NCI-H2029 treated with DMSO at 0.1 percent for 48 hours (cell line): ENCODE measurements around the gene TMEM107.
"Not testable (repeated sequence)": the region's sequence is repeated elsewhere in the genome, so short reads cannot be mapped to it uniquely, and the experiment has no call there.

Source experiments
- DNase-seq: peaks from one replicate; lab custom pipeline; 2025; lab: John Stamatoyannopoulos, UW

Gene TMEM107

DNA sequence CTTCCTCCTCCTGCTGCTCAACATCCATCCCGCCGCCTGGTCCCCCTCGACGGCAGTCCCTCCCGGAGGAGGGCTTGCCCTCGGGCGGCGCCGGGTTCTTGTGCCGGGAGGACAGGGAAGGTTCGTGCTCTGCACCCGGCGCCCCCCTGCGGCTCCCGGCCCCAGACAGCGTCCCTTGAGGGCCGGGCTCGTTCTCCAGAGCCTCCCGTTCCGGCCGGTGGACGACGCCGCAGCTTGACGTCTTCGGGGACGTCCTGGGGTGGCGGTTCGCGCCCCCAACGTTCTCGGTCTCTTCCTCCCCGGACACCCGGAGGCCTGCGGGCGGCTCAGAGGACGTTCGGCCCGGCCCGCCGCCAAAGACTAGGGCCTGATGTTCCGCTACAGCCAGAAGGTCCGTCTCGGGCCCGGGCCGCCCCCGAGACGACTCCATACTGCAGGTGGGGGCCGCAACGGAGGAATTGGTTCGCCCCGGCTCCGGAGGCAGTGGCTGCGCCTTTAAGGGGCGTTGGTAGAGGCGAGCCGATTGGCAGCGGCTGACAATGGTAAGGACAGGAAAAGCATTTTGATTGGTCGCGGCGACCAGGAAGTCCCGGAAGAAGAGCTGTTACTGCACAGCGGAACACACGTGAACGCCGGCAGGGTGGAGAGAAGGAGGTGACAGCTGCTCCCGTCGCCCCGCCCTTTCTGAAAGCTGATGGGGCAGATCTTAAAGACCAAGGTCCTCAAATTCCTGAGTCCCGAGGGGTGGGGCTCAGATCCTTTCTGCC, 13.7 kb upstream of the TMEM107 start, which contains the start of gene BORCS6:
TSS of gene BORCS6 (minus strand) at position 470 of the 767 bp plus-strand sequence. CDS start at position 430, 40 bp downstream.
- DNase-seq, result peak; percentile 57

GRCh38 chr17:8189041-8189710, 13.0 kb upstream of the TMEM107 start:
- no peak for DNase-seq

- no peak for DNase-seq
Measured at GRCh38 chr17:8188263-8188839, 12.2 kb upstream of the TMEM107 start.

GRCh38 chr17:8187517-8188262, 11.5 kb upstream of the TMEM107 start:
- peak; percentile 80 for DNase-seq

GRCh38 chr17:8186787-8187516, 10.8 kb upstream of the TMEM107 start:
- DNase-seq, result peak; percentile 55

DNA sequence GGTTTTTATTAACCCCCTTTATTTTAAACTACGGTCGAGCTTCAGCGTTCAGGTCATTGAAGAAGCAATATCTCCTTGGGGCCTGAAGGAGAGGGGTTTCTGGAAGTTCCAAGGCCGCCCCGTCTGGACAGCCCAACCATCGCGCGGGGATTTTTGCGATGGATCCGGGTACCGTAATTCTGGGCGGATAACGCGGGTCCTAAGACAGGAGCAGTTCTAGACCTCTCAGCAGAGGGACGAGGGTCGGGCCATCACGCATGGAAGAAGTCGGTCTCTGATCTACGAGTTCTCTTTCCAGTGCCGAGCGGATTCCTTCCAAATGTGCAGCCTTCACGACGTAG, 10.2 kb upstream of the TMEM107 start:
- DNase-seq, result no peak

DNA sequence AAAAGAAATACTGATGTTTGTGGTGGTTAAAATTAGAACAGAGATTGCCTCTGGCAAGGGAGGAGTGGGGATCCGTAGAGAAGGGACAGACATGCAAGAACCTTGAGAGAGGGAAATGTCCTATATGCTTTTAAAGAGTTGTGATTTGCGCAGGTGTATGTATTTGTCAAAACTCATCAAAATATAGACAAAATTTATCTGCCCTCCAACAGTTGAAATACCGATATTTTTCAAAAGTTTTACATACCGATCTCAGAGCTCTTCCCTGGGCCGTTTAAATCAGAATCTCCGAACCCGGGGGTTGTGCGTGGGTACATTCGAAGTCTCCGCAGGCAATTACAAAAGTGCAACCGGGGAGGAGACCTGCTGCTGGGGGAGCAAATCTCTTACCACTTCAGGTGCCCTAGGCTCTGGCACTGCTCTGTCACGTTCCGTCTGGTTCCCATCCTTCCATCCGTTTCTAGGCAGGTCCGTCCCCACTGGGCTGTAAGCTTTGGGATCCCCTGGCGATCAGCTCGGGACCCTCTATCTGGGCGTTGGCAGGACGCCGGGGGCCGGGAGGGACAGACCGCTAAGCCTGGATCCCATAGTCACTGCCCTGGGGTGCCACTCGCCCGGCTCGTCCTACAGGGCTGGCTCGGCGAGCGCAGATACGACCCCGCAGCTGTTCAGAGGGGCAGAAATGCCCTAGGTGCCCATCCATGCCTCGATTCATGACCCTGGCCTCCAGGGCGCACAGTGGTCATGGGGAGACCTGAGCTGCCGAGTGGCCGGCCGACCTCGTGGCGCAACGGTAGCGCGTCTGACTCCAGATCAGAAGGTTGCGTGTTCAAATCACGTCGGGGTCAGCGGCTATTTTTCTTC, 9.6 kb upstream of the TMEM107 start:
- DNase-seq, result no peak

GRCh38 chr17:8176998-8177731, 985 bp upstream of the TMEM107 start:
- DNase-seq, result no peak

DNA sequence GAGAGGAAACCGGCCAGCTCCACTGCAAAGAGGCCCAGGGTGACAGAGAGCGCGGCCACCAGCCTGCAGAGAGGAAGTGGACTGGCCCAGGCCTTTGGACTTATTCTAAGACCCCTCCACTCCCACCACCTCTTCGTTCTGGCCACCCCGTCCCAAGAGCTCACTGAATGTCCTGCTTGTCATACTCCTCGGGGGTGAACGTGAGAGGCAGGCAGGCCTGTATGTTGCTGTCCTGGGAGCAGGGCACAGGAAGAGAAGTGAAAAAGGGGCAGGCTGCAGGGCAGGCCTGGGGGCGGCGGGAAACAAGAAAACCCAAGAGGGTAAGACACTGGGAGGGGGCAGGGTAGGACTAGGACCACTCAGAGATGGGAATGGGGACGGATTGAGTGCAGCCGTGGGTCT, 384 bp downstream of the TMEM107 start:
- DNase-seq, result no peak

GRCh38 chr17:8173871-8174322, 2.3 kb downstream of the TMEM107 start:
- no peak for DNase-seq

GRCh38 chr17:8173056-8173870, 2.9 kb downstream of the TMEM107 start:
- DNase-seq, result peak; percentile 74

- not testable (repeated sequence) for DNase-seq
Measured at GRCh38 chr17:8170186-8170585, 6.0 kb downstream of the TMEM107 start.

DNA sequence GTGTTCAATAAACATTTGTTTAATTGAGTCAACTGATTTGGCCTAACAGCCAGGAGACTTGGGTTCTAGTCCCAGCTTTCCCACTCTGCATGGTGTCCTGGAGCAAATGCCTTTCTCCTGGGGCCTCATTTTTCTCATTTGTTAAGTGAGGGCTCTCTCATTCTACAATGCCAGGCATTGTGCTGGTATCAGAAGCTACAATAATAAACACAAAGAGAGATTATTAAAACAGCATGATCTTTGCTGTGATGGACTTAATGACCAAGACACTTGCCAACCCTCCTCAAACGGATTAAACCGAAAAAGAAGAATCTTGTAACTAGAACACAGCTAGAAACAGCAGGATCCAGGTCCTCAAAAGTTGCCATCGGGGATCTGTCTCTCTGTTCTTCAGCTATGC, 8.7 kb downstream of the TMEM107 start:
- DNase-seq, result no peak

- no peak for DNase-seq
Measured at GRCh38 chr17:8166731-8167130, 9.4 kb downstream of the TMEM107 start.

- DNase-seq, result no peak
Measured at GRCh38 chr17:8164815-8165131, 11.4 kb downstream of the TMEM107 start.

DNA sequence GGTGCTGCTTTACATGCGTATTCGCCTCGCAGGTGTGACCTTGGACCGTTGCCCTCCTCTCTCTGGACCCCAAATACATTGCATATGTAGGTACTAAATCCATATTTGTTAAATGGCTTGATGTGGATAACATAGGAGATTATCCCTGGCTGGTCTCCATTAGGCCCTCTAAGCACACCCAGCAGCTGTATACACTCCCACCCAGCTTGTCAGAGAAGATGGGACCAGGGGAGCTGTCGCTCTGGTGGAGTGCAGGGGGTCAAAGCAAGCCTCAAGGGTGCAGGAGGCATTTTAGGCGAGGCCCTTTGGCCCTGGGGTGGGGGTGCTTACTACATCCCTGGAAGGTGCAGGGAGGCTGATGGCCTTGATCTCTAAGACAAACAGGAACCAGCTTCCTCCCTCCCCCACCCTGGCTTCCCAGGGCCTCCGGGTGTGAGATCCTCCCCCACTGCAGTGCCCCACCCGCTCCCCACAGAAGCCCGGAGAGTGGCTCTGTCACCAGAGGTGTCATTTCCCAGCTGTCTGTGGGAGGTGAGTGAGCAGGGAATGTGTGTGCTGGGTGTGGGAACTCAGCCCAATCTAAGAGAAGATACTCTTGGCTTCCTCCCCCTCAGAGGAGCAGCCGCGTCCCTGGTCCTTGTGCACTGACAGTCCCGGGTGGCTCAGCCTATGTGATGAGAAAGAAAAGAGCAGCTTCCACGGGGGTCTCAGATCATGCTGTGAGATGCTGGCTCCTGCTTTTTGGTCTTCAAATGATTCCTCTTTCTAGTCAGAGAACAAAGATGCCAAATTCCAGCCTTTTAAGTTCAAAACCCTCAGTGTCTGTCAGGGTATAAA, 12.0 kb downstream of the TMEM107 start:
- DNase-seq, result no peak

DNA sequence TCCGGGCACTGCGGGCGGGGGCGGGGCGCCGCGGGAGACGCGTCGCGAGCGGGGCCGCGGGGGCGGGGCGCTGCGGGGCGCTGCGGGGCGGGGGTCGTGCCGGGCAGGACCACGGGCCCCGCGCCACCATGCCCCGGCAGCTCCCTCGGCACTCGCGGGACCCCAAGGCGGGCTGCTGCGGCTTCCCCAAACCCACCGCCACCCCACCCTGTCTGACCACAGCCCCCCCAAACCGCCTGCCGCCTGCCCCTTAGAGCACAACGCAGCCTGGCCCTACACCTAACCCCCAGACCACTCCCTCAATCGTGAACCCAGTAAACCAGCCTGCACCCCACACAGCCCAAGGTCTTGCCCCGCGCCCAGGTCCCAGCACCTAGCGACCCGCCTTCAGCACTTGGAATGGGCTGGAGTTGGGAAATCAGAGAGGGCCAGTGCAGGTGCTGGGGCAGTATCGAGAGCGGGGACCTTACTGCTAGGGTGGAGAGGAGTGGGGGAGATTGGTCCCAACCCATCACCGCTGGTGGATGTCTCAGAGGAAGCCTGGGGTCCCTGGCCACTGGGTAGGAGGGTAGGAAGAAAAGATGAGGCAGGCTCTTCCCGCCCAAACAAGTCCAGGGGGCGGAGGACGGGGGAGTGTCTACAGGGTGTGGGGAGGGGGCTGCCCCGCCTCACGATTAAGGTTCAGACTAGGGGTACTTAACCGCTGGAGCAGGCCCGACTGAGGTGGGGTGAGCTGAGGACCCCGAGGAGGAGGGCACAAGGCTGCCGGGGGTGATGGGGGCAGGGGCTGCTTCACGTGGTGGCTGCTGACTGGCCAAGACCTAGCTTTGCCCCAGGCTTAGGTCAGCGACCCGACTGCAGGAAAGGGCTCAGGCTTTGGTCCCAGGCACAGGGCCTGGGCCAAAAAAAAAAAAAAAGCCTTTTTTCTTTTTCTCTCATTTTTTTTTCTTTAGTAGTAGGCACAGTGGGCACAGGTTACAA, 12.9 kb downstream of the TMEM107 start:
- DNase-seq, result no peak
